LNCaP clone FGC (cell line): Measurements from ENCODE around the gene XPO5.

Source experiments
- DNase-seq: peaks from one replicate; pipeline ENCODE4 v3.0.0-alpha.2; 2011; ENCODE audit warnings: low read depth
- H3K4me3 ChIP-seq: 2 replicates; pipeline ENCODE4 v1.5.1; 2011; ENCODE audit warnings: mild to moderate bottlenecking, low read depth, low read length, control low read depth
- CTCF ChIP-seq: IDR thresholded peaks from 2 replicates; pipeline ENCODE4 v1.5.1; 2012; ENCODE audit warnings: mild to moderate bottlenecking; ENCODE audit not compliant: control insufficient read depth, insufficient read depth; ENCODE audit errors: extremely low read depth

The XPO5 gene

DNA sequence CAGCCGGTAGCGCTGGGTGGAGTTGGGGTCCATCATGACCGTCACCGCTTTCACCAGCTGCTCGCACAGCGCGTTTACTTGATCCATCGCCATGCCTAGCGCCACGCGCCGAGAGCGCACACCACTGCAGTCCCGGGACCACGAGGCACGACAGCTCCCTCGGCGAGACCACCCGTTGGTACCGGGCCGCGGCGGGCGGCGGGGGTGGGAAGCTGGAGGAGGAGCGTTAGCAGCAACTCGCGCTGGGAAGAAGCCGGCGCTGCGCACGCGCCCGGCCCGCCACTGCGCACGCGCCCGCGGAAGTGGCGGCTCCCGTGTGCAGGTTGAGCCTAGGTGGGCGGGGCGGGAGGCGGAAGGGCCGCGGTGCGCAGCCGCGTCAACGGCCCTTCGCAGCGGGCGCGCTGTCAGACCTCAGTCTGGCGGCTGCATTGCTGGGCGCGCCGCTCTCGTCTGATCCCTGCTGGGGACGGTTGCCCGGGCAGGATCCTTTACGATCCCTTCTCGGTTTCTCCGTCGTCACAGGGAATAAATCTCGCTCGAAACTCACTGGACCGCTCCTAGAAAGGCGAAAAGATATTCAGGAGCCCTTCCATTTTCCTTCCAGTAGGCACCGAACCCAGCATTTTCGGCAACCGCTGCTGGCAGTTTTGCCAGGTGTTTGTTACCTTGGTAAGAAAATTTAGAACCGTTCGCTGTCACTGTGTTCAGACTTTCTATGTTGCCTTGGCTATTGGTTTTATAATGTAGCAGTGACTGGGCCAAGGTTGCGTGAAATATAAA, at the start of gene XPO5, which contains the start of gene POLH:
TSS of gene XPO5 (minus strand) at position 267 of the 780 bp plus-strand sequence. CDS start at position 93, 174 bp downstream.
TSS of gene POLH (plus strand) at position 414 of the 780 bp plus-strand sequence. CDS start 6,135 bp downstream, outside the sequence.
- no peak for TF ChIP-seq CTCF
- DNase-seq, result peak; percentile 72

DNA sequence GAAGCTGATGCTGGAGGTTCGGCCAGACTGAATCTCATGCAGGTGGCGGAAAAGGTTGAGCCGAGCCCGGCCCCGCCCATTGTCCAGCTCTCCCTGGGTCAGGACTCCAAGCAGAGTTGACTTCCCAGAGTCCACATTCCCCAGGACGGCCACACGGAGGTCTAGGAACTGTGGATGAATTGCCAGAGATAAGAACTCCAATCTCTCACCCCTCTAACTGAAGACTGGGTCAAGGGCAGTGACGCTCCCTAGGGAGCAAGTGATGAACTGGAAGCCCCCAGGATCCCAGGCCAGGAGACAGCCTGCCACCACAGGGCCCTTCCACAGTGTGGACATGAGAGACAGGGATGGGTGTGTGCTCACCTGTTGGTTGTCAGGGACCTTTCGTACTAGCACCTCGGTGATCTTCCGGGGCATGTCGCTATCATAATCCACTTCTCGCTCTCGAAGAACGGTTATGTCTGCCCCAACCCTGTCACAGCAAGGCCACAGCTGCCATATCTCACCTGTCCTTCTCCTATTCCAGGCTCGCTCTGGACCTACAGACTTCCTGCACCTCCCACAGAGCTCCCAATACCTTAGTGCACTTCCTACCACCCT, 49.7 kb upstream of the XPO5 start:
- TF ChIP-seq CTCF, result no peak
- DNase-seq, result no peak
- H3K4me3 ChIP-seq, result no peak overlapping the region

More for the DNA sequence above, at the start of gene XPO5, which contains the start of gene POLH:
- H3K4me3 ChIP-seq, result peak within 1 kb of the TSS; percentile 72

DNA sequence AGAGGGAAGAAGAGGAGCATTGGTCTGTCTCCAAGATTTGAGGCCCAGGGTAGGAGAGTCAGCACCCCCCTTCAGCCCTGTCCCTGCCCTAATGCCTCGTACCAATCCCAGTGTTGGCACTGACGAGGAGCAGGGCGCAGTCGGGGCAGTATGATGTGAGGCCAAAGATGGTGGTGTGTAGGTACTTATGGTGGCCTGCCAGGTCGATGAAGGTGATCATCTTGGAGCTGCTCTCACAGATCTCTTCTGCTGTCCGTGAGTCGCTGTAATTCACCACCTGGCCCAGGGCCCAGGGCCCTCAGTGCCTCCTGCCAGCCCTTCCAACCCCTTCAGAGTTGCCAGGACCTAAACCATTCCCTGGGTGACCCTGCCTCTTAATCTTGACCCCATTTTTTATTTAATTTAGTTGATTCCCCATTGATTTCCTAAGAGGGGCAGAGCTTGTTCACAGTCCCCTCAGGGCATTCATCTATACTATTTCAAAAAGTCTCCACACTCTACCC, 49.0 kb upstream of the XPO5 start:
- TF ChIP-seq CTCF, result no peak
- no peak overlapping the region for H3K4me3 ChIP-seq
- DNase-seq, result no peak

- H3K4me3 ChIP-seq, result no peak overlapping the region
- TF ChIP-seq CTCF, result no peak
These were observed 48.3 kb upstream of the XPO5 start for GRCh38 chr6:43623880-43624785.

DNA sequence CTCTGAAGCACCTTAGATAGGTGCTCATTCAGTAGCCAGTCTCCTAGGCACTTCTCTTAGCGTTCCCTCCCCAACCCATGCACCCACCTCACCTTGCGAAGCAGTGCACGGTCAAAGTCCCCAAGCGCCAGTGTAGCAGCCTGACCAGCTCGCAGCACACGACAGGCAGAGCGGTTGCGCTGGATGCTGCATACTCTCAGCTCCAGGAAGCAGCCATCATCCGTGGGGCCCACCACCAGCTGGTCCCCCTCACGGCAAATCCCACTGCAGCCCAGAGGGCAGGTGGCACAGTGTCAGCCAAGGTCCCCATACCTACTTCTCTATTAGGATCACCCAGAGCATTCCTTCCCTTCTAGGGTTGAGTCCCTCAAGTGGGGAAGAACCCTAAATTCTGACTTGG, 46.7 kb upstream of the XPO5 start:
- no peak overlapping the region for H3K4me3 ChIP-seq
- TF ChIP-seq CTCF, result no peak
- DNase-seq, result no peak

More at GRCh38 chr6:43623880-43624785, 48.3 kb upstream of the XPO5 start:
- DNase-seq, result no peak

GRCh38 chr6:43621836-43622180, 46.0 kb upstream of the XPO5 start:
- H3K4me3 ChIP-seq, result no peak overlapping the region
- TF ChIP-seq CTCF, result no peak
- DNase-seq, result no peak
